GM19468 (cell line): ENCODE data around the gene DNAJB5.
"Not testable (repeated sequence)": the region's sequence is repeated elsewhere in the genome, so short reads cannot be mapped to it uniquely, and the experiment has no call there.

Experiments used
- ATAC-seq: cut with Tn5 transposase; IDR thresholded peaks from one replicate; pipeline ENCODE4 v1.9.1; 2021; ENCODE audit warnings: mild to moderate bottlenecking, moderate library complexity, moderate number of reproducible peaks; ENCODE audit not compliant: unreplicated experiment; ENCODE audit errors: extremely low read depth

DNAJB5 gene

DNA sequence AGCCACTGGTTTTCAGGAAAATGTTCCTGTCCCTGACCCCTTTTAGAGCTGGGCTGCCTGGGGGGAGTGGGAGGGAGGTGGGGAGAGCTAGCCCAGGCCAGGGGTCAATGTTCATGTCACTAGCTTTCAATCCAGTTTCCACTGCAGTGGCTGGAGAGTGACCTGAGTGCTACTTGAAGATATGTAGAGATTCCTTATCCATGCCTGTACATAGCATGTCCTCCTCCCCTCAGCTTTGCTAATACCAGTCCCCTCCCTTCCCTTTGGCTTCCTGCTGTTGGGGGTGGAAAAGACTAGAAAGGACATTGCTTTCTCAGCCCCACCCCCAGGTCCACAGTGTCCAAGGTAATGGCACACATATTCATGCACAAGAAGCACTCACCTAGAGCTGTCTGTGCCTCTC is 7.8 kb downstream of the DNAJB5 start:
- no peak for ATAC-seq

DNA sequence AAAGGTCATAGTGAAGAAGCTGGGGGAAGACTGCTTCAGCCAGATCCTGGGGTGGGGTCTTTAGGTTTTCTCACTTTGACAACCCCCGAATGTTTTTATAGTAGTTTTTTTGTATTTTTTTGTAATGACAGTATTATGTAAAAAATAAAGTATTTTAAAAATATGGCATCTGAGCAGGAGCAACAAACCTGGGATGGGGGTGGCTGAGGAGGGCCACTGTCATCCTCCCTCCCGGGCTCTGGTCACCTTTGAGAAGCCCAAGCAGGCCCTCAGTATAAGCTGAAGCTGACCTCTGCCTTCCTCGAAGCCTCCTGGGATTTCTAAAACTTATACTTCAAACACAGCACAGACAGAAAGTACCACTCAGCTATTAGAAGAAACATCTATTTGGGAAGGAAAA is 8.7 kb downstream of the DNAJB5 start:
- no peak for ATAC-seq

DNA sequence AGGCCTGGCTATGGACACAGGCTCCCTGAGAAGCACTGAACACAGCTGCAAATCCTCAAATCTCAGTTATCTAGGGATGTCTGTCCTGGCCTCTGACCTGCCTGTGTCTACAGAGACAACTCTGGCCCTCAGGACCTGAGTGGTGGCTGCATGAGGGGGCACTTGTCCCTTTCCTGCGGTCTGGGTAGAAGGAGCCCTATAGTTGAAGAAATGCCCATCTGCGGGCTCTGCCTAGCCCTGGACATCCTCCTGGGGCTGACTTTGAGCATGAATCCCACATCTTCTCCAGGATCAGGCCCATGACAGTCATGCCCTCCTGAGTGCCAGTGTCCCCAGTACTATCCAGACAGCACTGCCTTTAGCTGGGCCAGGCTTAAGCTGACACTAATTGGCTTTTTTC is 10.0 kb downstream of the DNAJB5 start:
- no peak for ATAC-seq

DNA sequence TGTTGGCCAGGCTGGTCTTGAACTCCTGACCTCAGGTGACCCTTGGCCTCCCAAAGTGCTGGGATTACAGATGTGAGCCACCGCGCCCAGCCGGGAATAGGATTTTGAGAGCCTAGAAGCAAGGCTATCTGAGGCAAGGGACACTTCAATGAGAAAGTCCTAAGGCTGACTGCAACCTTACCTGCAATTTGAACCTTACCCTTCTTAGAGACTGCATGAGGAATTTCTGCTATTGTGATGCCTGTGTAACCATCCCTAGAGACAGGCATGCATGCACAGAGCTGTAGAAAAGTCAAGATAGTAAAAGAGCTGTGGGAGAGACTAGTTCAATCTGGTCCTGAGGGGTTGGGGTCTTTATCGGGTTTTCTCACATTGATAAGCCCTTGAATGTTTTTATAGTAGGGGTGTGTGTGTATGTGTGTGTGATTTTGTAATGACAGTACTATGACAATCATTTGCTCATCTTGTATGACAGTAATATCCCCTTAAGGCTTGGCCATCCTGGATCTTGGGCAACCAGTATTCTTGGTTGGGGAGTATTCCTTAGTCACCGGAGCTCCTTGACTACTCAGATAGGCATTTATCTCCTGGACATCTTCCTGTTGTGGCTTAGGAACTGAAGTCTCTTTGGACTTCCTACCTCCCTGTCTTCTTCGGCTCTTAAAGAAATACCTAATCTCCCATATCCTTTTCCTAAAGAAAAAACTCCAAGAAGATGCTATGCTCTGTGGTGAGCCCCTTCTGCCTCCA is 11.2 kb downstream of the DNAJB5 start:
- ATAC-seq, result no peak

DNA sequence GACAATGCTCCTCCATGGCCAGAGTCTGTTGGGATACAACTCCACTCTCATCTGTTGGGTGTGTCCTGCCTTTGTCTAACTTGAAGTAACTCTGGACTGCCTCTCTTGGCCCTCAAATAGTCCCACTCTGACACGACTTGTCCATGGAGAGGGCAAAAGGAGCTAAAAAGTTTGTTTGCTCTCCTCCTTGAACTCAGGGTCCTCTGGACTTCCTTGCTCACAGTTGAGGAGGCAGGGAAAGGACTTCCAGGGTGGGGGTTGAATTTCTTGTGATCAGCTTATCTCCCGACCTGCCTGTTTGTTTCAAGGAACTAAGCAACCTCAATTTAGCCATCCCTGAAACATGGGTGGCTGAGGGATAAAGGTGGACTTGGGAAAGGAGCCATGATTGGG is 11.7 kb downstream of the DNAJB5 start:
- ATAC-seq, result no peak

DNA sequence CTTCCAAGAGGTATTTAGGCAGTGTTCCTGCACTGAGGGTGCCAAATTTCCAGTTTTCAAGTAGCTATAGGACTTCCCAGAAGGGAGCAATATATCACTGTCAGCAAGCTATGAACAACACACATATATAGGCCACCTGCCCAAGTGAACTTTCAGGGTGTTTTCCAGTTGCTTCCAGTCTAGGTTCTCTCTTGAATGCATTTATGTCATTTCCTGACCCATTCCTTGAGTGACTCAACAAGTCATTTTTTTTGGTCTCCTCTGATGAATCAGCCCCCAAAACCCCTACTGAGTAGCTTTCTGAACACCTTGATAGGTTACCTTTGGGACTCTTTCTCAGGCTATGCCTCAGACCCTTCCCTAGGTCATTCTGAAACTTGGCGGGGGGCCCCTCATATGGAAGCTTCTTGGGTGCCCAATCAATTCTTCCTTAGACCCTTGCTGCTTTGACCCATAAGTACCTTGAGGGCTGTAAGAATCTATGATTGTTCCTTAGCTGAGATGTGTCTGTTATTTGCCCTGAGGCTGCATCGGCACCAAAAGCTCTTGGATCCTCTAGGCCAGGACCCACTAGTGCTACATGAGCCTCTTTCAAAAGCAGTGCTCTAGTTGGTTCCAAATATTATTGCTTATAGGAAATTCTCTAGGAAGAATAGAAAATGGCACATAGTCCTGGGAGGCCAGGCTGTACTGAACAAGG is 12.4 kb downstream of the DNAJB5 start:
- ATAC-seq, result no peak

DNA sequence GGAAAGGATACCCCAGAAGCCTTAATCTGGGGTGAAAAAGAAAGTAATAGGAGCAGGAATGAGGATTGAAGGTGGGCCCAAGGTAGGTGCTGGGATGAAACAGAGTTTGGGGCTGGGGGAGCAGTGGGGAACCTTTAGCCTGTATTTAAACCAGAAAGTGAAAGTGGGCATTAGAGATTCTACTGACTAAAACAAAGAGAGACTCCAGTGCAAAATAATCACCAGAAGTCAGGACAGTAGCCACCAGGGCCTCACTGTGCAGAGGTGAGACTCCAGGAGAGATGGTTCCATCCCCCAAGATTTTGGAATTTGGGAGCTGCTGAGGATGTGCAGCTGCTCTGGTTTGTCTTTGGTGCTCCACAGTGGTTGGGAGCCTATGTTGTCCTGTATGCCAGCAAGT is 13.1 kb downstream of the DNAJB5 start:
- ATAC-seq, result no peak

DNA sequence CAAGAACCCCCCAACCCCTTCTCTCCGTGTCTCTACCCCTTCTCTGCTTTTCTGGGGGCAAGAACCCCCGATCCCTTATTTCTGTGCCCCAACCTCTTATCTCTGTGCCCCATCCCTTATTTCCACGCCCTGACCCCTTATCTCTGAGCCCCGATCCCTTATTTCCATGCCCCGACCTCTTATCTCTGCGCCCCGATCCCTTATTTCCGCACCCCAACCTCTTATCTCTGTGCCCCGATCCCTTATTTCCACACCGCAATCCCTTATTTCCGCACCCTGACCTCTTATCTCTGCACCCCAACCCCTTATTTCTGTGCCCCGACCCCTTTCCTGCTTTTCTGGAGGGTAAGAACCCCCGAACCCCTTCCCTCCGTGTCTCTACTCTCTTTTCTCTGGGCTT is 14.8 kb downstream of the DNAJB5 start:
- ATAC-seq, result not testable (repeated sequence)

DNA sequence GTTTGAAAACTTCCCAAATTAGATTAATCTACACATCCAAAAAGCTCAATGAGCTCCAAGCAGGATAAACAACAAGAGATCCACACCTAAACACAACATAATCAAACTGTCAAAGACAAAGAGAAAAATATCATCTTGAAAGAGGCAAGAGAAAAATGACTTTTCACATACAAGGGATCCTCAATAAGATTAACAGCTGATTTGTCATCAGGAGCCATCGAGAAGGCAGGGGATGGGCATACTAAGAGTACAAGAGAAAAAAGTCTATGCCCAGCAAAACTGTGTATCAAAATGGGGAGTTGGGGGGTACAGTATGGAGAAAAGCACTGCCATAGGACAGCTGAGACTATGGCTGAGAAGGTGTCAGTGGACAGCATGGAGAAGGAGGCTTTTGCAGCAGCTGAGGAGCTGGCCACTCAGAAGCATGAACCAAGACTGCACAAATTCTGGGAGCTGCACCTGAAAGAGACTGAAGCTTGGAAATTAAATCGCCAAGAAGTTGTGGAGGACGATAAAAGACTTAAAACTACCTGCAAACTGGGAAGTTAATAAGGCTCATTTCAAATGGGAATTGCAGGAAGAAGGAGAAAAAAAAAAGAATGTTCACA is 20.9 kb downstream of the DNAJB5 start:
- ATAC-seq, result no peak

DNA sequence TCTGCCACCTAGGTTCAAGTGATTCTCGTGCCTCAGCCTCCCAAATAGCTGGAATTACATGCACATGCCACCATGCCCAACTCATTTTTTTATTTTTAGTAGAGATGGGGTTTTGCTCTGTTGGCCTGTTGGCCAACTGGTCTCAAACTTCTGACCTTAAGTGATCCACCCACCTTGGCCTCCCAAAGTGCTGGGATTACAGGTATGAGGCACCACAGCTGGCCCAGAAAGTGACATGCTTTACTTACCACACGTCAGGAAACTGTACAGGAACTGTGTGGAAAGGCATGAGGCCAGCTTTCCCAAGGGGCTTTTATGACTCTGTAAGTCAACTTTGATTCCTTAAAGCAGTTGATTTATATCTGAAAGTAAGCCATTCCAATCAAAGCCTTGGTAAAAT is 25.0 kb downstream of the DNAJB5 start:
- no peak for ATAC-seq

DNA sequence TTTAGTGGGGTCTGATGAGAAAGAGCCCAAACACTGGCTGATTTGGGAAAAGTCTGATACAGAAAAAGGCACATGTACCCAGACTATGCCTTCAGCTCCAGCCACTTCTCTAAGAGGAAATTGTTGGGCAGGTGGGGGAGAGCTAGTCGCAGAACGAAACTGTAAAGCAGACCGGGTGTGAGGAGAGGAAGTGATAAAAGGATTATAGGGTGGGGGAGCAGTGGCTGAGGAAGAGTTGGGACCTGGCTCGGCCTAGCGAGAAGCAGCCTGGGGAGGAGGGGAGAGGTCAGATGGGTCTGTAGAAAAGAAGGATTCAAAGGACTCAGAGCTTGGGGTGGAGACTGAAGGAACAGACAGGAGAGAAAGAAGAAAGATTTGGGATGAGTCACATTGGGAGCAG is 33.9 kb downstream of the DNAJB5 start:
- not testable (repeated sequence) for ATAC-seq

DNA sequence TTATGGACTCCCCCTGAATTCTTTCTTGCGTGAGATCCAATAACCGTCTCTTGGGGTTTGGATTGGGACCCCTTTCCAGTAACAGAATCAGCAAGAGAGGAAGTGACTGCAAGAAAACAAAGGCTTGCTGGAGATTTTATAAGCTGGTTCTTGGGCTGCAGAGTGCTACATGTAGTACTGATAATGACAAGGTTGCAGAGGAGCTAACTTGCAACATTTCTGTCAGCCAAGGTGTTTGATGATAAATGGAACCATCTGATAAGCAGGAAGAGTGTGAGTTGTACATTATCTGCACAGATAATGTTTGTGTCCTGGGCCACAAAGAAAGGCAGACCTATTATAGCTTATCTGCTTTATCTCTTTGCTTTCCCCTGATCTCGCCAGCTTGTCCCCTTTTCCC is 37.1 kb downstream of the DNAJB5 start:
- ATAC-seq, result no peak

DNA sequence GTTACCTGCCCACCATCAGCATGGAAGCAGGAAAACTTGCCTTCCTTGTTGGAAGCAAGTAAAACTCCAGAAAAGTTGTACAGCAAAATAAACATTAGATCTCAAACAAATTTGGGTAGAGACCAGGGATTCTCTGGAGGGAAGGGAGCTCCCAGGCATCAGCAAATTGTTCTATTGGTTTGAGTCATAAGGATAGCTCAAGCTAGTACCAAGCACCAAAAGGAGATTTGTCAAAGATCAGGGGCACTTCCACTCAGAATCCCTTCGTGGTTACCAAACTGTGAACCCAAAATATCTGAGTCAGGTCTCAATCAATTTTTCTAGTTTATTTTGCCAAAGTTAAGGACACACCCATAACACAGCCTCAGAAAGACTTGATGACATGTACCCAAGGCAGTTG is 37.8 kb downstream of the DNAJB5 start:
- no peak for ATAC-seq

DNA sequence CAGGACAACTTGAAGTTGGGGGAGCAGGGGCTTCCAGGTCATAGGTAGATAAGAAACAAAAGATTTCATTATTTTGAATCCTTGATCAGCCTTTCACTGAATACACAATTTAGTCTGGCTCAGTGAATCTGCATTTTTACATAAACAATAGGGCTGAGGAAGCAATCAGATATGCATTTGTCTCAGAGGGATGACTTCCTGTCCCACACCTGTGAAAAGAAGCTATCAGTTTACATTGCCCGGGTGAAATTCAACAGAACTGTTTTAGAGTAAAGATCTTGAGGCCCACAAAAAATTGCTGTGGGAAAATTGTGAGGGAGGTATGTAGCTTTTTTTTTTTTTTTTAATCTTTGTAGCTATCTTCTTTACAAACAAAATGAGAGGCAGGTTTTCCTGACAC is 38.3 kb downstream of the DNAJB5 start:
- no peak for ATAC-seq

DNA sequence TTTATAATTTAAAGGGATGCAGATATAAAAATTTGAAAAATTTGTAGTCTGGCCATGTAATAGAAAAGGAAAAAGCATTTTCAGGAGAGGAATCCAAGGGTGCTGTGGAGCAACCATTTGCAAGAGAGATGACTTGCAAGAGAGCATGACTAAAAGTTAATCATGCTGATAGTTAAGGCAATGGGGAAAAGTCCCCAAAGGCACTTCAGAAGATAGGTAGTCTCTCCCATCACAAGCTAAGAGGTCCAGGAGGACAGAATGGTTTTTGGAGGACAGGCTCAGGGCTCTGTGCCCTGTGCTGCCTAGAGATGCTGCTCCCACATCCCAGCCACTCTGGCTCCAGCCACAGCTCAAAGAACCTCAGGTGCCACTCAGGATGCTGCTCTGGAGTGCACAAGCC is 38.8 kb downstream of the DNAJB5 start:
- no peak for ATAC-seq

DNA sequence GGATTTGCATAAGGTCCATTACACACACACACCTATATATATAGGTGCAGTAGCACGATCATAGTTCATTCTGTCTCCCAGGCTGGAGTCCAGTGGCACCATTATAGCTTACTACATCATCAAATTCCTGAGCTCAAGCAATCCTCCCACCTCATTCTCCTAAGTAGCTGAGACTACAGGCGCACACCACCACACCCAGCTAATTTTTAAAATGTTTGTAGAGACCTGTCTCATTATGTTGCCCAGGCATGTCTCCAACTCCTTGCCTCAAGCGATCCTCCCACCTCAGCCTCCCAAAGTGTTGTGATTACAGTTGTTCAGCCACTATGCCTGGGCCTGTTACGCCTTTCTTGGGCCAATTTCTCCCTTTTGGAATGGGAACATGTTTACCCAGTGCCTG is 39.7 kb downstream of the DNAJB5 start:
- ATAC-seq, result no peak

DNA sequence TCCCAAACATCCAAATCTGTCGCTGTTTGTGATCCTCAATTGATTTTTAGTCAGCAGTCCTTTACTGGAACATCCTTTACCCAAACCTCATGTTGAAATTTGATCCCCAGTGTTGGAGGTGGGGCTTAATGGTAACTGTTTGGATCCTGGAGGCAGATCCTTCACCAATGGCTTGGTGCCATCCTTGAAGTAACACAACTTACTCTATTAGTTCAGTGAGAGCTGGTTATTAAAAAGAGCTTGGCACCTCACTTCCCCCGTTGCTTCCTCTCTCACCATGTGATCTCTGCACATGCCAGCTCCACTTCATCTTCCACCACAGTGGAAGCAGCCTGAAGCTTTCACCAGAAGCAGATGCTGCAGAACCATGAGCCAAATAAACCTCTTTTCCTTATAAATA is 40.3 kb downstream of the DNAJB5 start:
- ATAC-seq, result no peak

DNA sequence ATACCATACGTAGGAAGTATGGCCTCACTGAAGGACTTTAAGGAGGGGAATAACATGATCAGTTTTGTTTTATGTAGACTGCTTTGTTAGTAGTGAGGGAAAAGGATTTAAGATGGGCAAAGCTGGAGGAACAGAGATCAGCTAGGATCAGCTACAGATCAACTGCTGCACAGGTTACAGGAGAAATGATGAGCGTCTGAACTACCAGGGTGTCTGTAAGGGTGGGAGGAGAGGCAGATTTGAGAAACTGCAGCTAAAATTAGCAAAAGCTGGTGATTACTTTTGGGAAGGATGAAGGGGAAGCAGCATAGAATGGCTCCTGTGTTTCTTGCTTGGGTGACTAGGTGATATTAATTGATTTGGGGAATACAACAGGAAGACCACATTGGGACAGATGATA is 43.6 kb downstream of the DNAJB5 start:
- ATAC-seq, result no peak

DNA sequence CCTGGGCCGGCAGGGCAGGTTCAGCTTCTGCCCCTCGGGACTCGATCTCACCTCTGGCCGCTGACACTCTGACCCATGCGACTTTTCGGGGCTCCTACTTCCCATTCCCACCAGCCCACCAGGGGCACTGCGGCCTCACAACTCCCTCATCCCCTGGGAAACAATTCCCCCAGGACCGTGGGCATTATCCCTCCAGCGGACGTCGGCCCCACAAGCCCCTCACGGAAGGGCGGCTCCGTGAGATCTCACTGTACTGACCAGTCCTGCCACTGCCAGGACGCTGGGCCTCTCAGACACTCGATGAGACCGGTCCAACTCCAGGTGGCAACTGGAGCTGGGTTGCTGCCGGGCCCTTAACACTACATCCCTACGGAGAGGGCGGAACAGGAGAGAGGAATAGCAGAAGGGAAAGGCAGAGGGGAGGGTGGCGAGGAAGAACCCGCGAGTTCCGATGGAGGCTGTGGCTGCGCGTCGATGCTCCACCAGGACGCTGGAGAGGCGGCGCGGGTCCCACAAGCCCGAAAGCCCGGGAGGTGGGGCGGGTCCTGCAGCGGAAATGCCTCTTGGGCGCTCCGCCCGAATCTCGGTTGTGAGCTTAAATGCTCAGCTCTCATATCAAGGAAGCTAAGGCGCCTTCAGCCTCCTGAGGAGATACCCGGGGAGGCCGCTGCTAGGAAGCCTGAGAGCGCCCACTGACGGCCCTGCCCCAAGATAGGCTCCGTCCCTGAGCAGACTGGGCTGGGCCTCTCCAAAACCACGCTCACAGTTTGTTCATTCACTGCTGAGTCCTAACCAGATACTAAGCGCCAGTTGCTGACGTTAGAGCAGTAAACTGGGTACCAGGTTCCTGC is 46.5 kb downstream of the DNAJB5 start:
- ATAC-seq, result no peak

DNA sequence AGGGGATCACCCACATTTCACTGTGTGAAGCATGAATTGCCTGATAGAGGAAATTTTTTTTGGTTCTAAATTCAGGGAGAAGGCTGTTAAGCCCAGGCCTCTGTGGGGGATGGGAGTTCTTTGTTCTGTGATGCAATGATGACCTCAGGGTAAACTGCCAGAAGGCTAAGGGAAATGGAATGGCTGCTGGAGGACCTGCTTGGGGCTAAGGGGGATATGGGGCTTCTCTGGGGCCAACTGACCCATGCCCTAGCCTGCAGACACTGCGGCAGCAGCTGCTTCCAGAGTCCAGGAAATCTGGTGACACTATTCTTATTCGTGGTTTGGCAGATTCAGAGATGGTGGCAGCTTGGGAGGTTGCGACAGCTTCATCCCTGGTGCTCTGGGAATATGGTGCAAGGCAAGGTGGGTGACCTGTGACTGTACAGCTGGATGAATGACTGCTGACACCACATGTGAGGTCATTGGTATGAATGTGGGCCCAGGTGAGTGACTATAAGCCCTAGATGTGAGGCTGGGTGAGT is 52.6 kb downstream of the DNAJB5 start:
- ATAC-seq, result no peak
